NOMO-1 (cell line): ENCODE measurements around the gene SOCS7.

ENCODE experiments used
- DNase-seq, 2 experiments: peaks; one replicate each; lab custom pipeline; 2025; ENCODE audit not compliant: unreplicated experiment in 2 of 2; lab: John Stamatoyannopoulos, UW

SOCS7 gene, protein sequence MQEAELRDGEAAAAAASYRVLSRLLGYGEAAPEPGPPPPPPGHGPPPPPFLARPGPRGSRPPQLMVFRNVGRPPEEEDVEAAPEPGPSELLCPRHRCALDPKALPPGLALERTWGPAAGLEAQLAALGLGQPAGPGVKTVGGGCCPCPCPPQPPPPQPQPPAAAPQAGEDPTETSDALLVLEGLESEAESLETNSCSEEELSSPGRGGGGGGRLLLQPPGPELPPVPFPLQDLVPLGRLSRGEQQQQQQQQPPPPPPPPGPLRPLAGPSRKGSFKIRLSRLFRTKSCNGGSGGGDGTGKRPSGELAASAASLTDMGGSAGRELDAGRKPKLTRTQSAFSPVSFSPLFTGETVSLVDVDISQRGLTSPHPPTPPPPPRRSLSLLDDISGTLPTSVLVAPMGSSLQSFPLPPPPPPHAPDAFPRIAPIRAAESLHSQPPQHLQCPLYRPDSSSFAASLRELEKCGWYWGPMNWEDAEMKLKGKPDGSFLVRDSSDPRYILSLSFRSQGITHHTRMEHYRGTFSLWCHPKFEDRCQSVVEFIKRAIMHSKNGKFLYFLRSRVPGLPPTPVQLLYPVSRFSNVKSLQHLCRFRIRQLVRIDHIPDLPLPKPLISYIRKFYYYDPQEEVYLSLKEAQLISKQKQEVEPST

GRCh38 chr17:38351412-38352222, at the start of gene SOCS7:
SOCS7 (plus strand) TSS chr17:38351844; CDS start chr17:38352053, 209 bp downstream.
- peak; percentile 86 to 95 for DNase-seq

DNA sequence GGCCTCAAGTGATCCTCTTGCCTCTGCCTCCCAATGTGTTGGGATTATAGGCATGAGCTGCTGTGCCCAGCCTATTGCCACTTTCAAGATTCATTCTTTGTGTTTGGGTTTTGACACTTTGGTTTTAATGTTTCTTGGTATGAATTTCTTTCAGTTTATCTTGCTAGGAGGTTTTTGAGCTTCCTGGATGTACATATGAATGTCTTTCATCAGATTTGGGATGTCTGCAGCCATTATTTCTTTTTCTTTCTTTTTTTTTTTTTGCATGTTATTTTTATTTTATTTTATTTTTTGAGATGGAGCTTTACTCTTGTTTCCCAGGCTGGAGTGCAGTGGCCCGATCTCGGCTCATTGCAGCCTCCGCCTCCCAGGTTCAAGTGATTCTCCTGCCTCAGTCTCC, 36.1 kb upstream of the SOCS7 start:
- no peak for DNase-seq

- DNase-seq, result no peak
These were observed 34.6 kb upstream of the SOCS7 start for GRCh38 chr17:38317081-38317480.

DNA sequence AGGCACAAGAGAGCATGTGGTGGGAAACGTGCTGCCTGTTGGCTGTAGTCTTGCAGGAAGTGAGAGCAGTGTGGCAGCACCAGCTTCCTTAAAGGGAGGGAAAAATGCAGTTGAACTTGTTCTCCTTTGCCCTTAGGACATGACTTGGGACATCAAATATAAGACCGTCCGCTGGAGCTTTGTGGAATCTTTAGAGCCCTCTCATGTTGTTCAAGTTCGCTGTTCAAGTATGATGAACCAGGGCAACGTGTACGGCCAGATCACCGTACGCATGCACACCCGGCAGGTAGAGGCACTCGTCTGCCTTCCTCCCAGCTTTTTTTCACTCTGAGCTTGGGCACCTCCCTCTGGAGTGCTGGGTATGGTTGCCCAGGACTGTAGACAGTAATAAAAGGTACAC, 31.2 kb upstream of the SOCS7 start:
- DNase-seq, result no peak

GRCh38 chr17:38322156-38322779, 29.4 kb upstream of the SOCS7 start:
- DNase-seq, result peak in 1 of 2 experiments; percentile 19

- no peak for DNase-seq
These were observed 28.7 kb upstream of the SOCS7 start for GRCh38 chr17:38322897-38323296.

DNA sequence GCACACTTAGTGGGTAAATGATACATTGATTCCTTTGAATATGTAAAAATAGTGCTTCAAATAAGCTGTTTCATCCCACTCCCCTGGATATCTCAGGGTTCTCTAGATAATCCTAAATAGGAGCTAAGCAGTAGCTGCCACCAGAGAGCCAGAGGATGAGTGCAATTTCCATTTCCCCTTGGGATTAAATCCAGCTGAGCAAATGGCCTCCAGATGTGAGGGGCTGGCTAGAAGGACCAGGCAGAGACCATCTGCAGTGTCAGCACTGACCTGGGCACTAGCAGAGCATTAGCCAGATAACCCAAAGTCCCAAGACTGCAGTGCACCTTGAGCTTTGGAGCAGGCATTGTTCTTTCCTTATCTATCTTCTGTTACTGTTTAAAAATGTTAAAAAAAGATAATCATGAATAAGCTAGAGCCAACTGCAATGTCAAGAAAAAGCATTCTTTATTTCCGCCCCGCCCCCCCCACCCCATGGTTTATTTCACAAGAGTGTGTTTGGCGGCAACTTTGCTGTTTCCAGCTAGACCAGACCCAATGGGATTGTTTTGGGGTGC, 27.4 kb upstream of the SOCS7 start:
- no peak for DNase-seq

DNA sequence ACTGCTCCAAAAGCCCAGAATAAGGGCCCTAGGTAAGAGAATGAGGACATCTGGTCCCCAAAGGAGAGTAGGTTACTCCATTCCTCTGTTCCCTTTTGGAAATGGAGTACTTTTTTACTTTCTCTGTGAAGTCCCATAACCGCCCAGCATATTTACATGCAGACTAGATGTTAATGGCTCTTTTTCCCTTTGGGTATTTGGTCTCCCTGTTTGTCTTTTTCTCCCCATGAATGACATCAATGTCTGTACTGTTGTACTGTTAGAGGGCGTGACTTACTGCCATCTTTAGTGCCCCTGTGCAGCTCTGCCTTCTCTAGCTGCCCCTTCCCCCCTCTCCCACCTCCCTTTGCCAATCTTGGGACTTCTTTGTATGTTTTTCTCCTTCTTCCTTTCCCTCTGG, 26.9 kb upstream of the SOCS7 start:
- DNase-seq, result no peak

DNA sequence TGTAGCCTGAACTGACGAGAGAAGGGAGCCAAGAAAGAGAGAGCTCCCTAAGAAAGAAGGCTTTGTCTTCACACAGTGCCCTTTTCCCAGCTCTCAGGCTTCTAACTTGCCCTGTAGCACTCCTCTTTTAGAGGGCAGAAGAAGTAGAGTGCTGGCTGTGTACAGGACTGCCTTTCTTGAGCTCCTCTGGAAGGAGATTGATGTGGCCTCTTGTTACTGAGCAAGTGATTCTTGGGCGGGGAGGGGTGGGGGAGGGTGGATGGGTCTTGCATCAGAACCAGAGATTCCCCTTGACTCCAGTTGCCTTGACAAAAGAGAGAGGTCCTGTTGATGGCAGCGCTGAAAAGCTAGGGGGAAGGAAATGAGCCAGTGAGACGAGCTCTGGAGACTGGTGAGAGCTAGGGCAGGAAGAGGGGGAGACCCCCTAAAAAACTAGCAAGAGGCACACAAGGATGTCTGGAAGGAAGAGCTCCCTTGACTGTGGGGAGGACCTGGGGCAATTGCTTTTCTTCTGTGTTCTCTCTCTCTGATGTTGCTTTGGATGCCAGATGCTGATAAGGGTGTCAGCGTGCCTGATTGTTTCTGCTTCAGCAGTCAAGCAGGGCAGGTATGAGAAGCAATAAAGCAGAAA, 26.3 kb upstream of the SOCS7 start:
- no peak for DNase-seq

DNA sequence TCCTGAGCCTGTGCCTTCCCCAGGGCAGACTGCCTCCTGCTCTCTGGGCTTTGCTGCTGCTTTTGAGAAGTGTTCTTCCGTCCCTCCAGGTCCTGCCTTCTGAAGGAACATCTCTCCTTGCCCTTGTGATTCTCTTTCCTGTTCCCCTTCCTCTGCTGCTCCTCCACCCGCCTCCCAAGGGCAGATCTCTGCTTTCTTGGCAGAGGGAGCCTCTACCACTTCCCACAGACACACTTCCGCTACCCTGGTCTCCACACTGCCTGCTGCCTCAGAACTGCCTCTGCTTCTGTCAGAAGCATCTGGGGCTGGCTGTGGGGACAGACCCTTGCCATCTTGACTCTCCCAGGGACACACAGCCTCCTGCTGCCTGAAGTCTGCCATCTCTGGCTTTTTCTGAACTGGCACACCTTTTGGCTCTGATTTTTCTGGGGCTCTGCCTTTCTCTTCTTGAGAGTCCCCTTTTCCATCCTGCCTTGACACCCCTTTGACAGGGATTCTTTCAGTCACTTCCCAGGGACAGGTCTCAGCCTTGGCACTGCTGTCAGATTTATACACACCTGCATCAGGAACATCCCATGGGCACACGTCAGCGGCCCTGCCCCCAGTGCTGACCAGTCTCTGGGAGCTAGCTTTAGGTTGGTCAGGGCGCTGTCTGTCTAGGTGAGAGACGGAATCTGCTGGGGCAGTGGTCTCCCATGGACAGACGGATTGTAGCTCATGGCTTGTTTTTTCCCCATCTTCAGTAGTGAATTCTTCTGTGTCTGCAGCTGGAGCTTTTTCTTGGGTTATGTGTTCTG, 24.4 kb upstream of the SOCS7 start:
- DNase-seq, result peak in 1 of 2 experiments; percentile 2

DNA sequence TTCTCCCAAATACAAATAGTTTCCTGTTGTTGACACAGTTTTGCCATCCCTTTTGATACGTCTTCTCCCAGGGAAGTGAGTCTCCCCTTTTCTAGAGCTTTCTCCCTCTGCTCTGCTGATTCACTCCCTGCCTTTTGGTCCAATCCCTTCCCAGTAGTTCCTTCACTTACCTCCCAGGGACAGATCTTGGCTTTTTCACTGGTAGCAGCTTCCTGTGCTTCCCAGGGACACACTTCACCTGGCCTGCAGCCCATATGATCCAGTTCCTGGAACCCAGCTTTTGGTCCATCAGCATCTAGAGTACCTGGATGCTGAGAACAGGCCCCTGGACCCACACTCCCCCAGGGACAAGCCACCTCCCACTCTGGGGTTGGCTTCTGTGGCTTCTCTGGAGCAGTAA, 23.7 kb upstream of the SOCS7 start:
- DNase-seq, result no peak

- DNase-seq, result no peak
These were observed 23.0 kb upstream of the SOCS7 start for GRCh38 chr17:38328620-38329019.

GRCh38 chr17:38329284-38329683, 22.4 kb upstream of the SOCS7 start:
- DNase-seq, result no peak

DNA sequence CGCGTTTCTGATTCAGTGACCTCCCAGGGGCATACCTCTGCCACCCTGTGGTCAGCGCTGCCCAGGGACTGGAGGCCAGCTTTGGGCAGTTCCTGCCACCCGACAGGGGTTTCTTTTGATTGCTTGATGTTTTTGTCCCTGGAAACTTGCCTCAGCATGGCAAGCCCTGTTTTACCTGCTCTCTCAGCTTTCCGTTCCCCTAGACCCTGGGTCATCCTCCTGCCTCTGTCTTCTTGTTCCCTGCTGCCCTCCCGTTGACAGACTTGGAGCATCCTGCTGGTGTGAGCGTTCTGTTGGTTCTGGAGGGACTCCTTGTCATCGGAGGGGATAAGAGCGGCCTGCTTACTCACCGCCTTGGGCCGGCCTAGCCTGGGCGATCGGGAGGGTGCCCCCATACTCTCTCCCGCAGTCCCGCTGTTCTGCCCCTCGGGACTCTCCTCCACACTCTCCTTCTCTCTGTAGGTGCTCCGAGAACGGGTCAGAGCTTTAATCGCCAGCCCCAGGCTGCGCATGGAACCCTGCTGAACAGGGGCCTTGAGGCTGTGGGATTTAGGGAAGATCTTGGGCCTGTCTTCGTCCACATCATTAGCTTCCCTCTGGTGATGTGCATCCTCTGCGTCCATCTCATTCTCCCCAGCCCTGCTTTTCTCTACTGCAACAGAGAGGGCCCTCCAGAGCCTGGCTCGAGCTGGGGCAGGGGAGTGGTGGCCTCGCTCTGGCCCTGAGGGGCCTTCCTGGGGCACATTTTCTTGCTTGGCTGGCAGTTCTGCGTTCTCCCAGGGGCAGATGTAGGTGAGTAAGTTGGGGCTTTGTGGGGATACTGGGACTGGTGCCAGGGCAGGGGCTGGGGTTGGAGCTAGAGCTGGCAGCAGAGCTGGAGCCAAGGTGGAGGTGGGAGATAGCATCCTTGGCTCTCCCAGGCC, 21.6 kb upstream of the SOCS7 start:
- no peak for DNase-seq

DNA sequence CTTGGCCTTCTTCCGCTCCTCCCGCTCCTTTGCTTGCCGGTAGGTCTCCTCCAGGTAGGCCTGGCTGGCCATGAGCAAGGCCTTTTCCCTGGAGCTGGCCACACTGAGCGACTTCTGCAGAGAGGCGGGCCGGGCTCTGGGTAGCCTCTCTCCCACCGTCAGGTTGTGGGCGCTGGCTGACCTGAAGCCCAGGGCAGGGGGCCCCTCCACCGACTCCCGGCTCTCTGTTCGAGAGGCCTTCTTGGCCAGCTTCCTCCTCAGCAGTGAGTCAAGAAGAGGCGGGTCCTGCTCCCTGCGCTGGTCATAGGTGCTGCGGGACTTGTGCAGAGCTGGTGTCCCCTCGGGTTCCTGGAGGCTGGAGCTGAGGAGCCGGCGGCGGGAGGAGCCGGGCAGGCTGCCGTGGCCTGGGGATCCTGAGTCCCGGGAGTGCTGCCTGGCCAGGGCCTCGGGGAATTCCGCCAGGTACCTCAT, 20.7 kb upstream of the SOCS7 start:
- DNase-seq, result no peak

- DNase-seq, result no peak
These were observed 18.9 kb upstream of the SOCS7 start for GRCh38 chr17:38332735-38333134.

GRCh38 chr17:38333635-38334295, 17.9 kb upstream of the SOCS7 start:
- DNase-seq, result peak; percentile 17 to 19
